Adrenal gland (tissue), 5 donors: ENCODE measurements around the gene ARHGAP27.

ENCODE experiments used
- CTCF ChIP-seq, 6 experiments: fragments of 450-650 bp in 4 of 6; fragments of 200-600 bp in 2 of 6; sonication (generic) in 1 of 6; IDR thresholded peaks; 1 replicate in 5 of 6; 2 replicates in 1 of 6; pipeline versions ENCODE4 v1.5.1 to v1.8.0; 2016 to 2021; ENCODE audit warnings: antibody characterized with exemption in 6 of 6, mild to moderate bottlenecking in 2 of 6, moderate library complexity in 1 of 6
- POLR2A ChIP-seq, 2 donors: fragments of 450-650 bp; IDR thresholded peaks; one replicate each; pipeline ENCODE4 v1.6.1; 2017; ENCODE audit warnings: antibody characterized with exemption in 2 of 2, mild to moderate bottlenecking in 2 of 2, moderate library complexity in 1 of 2
- donor health status: DM: no; HTN: no; CAD: no.

GRCh38 chr17:45404870-45405249 lies 27.8 kb downstream of the ARHGAP27 start:
- no peak for TF ChIP-seq CTCF (IDR thresholded peaks at IDR 0.05)
- no peak for TF ChIP-seq POLR2A (IDR thresholded peaks at IDR 0.05)
